Stimulated activated CD4-positive, alpha-beta T cell treated with anti-CD3 and anti-CD28 coated beads, Interleukin-4, amount 100 ng/mL, for 48 hours (primary cell): Measurements from ENCODE around the gene SPACA9.

Source experiments
- DNase-seq, 2 donors: peaks; one replicate each; pipeline ENCODE4 v3.0.0-alpha.2; 2020; ENCODE audit warnings: low read depth in 2 of 2

The SPACA9 gene

DNA sequence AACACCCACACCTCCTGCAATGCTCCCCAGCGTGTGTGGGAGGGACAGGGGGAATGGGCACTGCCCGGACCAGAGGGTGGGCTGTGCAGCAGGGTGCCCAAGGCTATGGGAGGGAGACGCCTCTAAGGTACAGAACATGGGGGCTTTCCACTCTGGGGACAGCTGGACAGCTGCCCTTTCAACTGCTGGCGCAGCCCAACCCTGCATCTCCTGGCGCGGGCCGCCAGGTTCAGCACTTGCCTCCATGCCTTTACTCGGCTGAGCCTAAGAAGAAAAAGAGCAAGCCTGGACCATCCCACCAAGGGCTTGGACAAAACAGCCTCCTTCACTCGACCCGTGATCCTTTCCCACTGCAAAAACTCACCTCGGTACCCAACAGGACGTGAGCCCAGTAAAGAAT, 15.6 kb upstream of the SPACA9 start:
- DNase-seq, result no peak

DNA sequence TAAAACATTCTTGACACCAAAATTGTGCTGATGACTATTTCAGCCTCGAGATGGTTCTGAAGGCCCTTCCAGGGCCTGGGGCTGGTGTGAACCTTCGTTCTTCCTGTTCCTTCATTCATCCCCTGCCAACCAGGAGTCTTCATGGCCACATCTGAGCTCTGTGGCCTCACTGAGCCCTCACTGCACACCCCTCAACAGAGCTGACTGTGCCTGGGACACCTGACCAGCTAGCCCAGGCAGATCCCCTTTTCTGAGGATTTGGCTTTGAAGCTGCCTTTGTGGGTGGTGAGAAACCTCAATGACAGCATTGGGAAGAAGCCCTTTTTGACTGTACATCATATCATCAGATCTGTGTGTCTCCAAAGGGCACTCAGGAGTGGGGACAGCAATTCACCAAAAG, 14.4 kb upstream of the SPACA9 start:
- DNase-seq, result no peak

GRCh38 chr9:132864691-132865090, 14.0 kb upstream of the SPACA9 start:
- no peak for DNase-seq

DNA sequence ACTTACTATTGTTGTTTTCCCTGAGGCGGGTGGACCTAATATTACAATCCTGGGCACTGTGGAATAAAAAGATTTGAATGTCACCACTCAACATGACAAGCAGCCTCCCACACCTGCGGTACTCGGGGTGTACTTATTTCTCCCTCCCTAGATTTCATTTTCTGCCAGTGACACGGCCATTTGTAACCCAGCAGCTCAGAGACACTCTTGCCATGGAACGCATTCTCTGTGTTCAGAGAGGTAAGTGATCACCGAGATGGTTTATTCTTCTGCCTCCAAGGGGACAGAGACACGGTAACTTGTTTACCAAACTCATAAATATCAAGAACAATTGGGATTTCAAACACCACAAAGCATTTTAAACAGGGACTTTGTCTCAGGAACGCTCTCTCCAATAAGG, 11.8 kb upstream of the SPACA9 start:
- DNase-seq, result no peak

DNA sequence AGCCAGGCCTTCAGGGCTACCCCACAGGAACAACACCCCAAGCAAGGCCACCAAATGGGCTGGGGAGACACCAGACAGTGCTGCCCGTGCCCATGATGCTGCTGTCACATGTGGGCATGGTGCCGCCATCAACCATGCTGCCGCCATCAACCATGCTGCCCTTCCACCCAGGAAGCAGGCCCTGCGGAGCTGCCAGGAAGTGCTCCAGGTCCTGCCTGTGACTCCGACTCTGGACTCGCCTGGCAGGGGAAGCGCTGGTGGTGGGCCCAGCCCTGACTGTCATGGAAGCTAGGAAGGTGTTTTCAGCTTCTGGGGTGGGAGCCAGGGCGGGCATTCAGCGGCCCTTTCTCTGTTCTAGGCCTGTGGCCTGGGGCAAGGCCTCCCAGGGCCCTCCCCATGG, 9.4 kb upstream of the SPACA9 start:
- DNase-seq, result no peak

- DNase-seq, result peak in 1 of 2 donors; percentile 15
Measured at GRCh38 chr9:132873403-132873802, 5.3 kb upstream of the SPACA9 start.

DNA sequence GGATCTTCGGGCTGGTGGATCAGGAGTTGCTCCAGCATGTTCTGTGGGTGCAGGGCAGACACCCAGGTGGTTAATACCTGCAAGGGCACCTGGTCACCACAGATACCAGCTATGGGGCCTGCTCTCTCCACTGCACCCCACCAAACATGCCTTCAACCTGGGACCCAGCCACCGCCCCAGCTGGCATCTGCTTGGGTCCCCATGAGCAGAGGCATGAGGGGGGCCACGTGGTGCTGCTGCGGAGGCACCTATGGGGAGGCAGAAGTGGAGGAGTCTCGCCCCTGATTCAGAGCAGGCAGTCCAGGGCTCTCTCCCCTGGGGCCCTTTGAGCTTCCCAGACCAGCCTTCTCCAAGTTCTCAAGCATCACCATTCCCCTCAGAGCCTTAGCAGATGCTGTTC, 3.5 kb upstream of the SPACA9 start:
- DNase-seq, result no peak

- no peak for DNase-seq
Measured at GRCh38 chr9:132876849-132877248, 1.8 kb upstream of the SPACA9 start.

- no peak for DNase-seq
Measured at GRCh38 chr9:132877458-132877823, 1.3 kb upstream of the SPACA9 start.

DNA sequence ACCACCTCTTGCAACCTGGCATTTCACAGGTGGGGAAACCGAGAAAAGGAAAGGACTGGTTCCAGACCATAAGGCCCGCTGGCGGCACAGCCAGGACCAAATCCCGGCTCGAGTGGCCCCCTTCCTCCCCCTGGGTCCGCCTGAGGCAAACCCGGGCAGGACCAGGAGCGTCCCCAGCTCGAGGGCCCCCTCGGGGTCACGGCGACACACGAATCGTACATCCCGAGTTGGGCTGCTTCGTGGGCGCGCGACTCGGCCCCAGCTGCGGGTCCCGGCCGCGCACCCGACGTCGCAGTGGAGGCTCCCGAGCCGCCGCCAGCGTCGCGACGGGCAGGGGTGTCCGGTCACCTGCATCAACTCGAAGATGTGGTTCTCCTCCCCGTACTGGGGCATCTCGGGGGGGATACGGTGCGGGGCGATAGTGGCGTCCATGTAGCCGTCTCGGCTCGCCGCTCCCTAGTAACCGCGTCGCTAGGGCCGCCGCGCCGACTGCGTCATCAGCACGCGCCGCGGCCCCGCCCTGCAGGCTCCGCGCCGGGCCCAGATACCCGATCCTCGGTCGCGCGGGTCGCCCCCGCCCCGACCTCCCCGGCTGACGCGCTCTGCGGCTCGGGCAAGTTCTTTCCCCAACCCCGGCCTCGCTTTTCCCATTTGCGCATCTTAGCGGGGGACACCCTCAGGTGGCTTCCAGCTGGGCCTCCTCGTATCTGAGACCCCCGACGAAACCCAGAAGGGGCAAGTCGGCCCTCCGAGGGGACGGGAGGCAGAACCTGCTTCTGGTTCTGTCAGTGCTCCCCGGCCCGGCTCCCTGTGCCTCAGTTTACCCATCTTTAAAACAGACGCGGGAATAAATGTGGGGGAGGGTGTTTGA, 639 bp upstream of the SPACA9 start, which contains the start of gene AK8:
Gene AK8 (minus strand): TSS at position 461 of the 871 bp plus-strand sequence. CDS start 29 bp downstream, at position 432.
- DNase-seq, result peak; percentile 67 to 72

- no peak for DNase-seq
Measured at GRCh38 chr9:132879457-132880323, 992 bp downstream of the SPACA9 start.

GRCh38 chr9:132880324-132880661, 1.6 kb downstream of the SPACA9 start:
- DNase-seq, result no peak

DNA sequence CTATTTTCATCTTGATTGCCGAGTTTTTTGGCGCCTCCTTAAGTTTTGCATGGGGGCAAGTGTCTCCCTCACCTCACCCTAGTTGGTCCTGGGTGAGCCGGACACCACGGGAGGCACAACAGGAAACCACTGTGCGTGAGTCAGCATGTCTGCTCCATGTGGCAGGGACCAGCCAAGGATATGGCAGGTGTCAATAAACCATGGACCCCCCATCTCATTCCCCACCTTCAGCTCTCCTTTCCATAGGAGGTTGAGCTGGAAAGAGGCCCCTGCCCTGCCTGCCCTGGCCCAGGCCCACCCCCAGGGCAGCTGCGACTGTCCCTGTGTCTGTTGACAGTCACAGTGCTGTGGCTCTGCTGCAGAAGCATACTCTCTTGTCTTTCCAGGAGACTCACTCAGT, 3.1 kb downstream of the SPACA9 start:
- no peak for DNase-seq

DNA sequence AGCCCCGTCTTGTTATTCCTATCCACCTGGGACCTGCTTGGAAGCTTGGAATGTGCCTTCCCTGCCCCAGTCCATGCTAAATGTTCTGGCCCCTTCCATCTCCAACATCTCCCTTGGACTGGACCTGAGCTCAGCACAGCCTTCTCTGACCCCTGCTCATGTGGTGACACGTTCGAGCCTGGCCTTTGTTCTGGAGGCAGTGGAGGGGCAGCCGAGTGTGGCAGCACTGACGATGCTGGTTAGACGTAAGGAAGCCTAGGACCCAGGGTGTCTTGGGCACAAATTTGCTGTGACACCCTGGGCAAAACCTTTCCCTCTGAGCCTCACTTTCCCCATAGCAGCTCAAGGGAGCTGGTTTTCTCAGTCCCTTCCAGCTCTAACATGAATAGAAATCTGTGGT, 3.9 kb downstream of the SPACA9 start:
- DNase-seq, result no peak

DNA sequence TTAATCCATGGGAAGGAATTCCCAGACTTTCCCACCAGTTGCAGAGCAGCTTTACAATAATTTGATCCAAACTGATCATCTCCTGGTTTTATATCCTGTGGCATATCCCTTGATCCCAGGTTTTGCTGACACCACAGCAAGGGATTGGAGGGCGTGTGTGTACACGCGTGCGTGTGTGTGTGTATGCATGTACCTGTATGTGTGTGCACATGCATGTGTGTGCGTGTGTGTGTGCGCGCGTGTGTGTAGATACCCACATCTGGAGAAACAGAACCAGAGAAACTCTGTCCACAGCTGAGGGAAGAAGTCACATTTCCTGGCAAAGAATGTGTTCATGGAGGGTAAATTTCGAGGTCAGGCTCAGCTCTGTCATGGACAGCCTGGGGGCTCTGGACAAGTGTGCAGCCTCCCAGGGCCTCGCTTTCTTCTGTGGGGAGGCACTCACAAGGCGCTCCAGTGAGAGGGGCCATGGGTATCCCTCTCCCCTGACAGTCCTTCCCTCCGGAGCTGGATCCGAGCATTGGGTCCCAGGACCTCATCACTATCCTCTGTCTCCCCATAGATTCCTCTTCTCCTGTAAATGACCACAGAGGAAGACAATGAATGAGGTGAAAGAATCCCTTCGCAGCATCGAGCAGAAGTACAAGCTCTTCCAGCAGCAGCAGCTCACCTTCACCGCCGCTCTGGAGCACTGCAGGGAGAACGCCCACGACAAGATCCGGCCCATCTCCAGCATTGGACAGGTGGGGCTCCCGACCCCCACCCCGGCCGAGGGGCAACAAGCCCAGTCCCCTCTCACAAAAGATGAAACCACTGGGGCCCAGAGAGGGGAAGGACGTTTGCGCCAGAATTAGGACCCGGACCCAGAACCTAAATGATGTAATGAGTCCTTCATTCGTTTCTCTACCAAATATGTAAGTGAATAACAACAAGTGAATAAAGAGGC, 4.9 kb downstream of the SPACA9 start:
- no peak for DNase-seq

DNA sequence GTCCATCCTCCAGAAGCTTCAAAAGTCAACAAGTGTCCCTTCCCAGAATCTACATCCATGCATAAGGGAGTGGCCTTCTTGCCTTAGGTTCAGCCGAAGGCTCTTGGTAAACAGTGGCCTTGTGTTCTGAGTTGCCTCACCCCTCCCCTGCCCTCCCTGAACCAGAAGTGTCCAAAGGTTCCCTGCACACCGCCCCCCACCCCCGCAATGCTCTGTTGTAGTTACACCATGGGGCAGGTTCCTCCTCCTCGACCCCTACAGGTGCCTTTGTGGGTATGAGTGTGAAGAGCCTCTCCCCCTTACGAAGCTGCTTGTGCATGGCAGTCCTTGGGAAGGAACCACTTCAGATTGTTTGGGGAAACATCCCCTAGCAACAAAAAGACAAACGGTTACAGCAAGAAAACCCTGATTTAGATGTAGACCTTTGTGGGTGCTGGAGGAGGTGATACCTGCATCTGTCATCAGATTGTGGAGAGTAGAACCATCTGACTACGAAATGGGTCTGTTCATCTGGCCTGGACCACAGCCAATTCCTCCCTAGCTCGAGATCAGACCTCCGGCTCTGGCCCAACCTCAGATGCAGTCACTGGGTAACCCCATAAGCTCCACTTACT, 7.1 kb downstream of the SPACA9 start:
- no peak for DNase-seq

DNA sequence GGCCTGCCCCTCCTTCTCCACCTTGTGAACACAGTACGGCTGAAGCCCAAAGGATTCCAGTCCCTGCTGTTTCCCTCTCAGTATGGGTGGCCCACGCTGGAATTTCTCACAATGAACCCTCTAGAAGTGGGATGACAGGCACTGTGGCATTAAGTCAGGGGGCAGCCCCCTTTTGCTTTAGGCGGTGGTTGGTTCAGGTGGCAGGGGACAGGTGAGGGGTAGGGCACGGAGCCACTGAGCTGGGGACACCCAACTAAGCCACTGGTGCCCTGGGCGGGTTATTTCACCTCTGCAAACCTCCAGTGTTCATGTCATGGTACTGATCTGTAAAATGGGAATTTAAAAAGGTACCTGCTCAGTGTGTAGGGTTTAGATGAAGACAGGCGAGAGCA, 7.6 kb downstream of the SPACA9 start:
- DNase-seq, result no peak

DNA sequence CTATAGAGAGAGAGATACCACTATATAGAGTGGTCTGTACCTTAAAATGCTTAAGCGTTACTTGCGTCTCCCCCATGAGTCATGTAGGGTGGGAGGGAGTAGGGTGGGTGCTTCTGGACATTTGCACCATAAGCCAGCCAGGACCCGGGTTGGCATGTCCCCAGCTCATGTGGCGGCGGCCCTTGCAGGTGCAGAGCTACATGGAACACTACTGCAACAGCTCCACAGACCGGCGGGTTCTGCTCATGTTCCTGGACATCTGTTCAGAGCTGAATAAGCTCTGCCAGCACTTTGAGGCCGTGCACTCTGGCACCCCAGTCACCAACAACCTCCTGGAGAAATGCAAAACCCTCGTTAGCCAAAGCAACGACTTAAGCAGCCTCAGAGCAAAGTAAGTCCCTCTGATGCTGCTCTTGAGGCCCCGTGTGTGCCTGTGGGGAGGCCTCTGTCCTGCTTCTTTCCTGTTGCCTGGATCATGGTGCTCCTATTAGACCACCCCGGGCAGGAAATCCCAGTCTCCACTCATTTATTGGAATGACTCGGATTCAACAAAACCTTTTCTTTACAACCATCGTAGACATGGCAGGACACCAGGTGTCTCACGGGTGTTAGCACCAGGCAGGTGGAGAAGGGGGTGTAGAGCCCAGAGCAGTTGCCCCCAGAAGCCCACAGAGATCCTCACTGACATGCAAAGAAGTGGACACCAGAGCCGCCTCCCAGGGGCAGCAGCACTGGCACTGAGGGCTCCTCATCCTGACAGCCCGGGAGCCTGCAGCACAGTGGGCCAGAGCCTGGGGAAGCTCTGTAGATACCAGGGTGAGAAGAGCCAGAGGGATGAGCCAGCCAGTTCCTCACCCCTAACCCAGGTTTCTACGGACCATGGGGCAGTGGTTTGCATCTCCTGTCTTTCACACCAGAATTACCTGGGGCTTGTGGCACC, 8.8 kb downstream of the SPACA9 start:
- no peak for DNase-seq

GRCh38 chr9:132888151-132888550, 9.5 kb downstream of the SPACA9 start:
- DNase-seq, result no peak

DNA sequence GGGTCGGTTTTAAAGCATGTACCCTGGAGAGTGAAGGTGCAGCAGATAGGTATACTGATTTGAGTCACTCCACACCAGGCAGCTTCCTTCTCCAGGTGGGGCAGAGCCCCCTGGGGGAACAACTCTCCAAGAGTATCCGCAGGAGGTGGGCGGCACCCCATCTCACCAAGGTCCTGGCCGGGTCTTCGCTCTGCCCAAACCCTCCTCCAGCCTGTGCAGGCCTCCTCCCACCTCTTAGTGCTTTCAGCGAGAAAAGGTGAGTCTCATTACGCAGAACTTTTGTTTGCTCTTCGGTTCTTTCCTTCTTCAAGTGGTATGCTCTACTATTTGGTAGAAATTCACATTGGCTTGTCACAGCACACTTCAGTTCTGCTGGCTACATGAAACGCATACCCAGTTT, 13.7 kb downstream of the SPACA9 start:
- no peak for DNase-seq
